ENCODE data around the gene SDHAF3. TPM values are rescaled to one million over a fixed set of nuclear protein-coding genes. Genes with fewer than 3 reads are reported as not detected.
"Not testable (repeated sequence)": the region's sequence is repeated elsewhere in the genome, so short reads cannot be mapped to it uniquely, and the experiment has no call there.

Gene SDHAF3
- polyA plus RNA-seq, 5 donors, result 27.9 to 37.3 (median 34.0) TPM

DNA sequence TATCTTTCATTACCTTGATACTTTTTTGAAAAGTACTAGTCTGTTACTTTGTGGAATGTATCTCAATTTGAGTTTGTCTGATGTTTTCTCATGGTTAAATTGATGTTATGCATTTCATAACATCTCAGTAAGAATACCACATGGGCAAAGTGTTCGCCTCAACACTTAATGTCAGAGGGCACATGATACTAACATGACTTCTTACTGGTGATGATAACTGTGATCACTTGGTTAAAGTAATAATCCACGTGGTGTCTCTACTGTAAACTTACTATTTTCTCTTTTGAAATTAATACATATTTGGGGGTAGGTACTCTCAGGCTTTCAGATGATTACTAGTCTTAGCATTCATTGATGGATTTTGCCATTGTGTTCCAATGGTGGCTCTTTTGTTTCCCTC, 2.2 kb downstream of the SDHAF3 start:
- no peak for DNase-seq

DNA sequence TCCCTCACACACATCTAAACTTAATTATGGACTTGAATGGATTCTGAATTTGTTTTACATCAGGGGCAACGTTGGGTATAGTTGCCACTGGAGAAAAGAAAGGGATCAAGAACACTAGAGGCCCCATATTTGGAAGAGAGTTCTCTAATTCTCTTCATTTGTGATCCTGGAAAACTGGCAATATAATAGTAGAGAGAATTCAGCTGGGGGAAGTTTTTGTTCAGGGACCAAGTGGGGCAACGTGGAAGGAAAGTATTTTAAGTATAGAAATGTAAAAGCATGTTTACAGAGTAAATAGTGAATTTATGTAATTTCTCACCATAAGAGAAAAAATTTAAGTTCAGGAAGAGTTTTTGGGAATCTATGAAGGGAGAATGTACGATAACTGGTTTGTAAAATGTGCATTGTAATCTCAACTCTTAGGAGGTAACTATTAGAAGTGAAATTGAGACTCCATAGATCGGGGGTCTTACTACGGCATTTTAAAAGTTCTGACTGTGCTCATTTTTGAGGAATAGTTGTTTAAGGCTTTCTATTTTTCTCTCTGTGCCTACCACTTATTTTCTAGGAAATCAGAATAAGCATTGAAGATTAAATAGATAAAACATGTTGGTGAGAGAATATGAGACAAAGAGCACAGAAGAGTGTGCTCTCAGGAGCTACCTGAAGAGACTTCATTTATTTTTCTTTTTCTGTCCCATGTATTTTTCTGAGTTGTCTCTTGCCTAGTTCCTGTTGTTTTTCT, 3.4 kb downstream of the SDHAF3 start:
- DNase-seq, result no peak

DNA sequence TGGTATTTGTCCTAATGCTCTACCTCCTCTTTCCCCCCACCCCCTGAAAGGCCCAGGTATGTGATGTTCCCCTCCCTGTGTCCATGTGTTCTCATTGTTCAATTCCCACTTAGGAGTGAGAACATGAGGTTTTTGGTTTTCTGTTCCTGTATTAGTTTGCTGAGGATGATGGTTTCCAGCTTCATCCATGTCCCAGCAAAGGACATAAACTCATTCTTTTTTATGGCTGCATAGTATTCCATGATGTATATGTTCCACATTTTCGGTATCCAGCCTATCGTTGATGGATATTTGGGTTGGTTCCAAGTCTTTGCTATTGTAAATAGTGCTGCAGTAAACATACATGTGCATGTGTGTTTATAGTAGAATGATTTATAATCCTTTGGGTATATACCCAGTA, 5.6 kb downstream of the SDHAF3 start:
- DNase-seq, result not testable (repeated sequence)

DNA sequence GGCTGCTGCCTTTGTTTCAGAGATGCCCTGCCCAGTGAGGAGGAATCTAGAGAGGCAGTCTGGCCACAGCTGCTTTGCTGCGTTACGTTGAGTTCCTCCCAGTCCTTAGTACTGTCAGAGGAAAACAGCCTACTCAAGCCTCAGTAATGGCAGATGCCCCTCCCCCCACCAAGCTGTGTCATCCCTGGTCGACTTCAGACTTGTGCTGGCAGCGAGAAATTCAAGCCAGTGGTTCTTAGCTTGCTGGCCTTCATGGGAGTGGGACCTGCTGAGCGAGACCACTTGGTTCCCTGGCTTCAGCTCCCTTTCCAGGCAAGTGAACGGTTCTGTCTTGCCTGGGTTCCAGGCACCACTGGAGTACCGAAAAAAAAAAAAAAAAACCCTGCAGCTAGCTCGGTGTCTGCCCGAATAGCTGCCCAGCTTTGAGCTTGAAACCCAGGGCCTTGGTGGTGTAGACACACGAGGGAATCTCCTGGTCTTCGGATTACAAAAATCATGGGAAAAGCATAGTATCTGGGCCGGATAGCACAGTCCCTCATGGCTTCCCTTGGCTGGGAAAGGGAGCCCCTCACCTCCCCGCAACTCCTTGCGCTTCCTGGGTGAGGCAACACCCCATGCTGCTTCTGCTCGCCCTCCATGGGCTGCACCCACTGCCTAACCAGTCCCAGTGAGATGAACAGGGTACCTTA, 9.1 kb downstream of the SDHAF3 start:
- no peak for DNase-seq

DNA sequence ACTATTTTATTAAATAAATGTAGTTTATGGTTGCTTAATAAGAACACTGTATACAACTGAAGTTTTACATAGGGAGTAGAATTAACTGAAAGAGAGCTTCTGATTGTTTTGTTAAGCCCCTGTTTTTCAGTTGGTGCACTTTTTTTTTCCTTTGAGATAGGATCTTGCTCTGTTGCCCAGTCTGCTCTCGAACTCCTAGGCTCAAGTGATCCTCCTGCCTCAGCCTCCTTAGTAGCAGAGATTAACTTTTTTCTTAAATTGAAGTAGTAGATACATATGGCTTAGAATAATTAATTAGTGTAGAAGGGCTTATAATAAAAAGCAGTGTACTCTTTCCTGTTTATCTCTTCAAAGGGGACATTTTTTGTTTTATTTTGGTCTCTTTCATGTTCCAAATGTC, 11.2 kb downstream of the SDHAF3 start:
- no peak for DNase-seq

DNA sequence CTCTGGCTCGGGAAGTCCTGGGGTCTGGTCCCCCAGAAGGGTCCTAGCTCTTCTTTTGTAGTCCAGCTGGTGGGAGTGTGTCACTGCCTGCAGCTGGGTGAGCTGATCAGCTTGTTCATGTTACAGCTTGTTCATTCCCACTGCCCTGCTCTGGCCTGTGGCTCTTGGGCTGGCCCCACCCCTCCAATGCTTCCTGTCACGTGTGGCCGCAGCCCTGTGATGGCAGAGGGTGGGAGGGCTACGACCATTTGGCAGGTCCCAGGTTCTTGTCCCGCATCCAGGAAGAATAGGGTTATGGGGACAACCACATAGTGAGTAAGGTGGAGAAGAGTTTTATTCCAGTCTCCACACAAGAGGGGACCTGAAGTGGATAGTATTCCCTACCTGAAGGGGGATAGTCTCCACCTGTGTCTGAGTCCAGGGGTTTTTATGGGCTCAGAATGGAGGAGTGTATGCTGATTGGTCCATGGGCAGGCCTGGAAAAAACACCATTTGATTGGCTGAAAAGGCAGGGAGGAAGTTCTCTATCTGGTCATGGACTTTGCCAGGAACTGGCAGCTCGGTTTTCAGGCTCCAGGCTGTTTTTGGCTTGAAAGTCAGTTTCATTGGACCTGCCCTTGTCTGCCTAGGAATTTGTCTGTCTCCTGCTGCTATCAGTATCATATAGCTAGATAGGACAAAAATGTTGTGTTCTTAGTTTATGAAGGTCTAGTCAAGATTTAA, 13.1 kb downstream of the SDHAF3 start:
- DNase-seq, result no peak

DNA sequence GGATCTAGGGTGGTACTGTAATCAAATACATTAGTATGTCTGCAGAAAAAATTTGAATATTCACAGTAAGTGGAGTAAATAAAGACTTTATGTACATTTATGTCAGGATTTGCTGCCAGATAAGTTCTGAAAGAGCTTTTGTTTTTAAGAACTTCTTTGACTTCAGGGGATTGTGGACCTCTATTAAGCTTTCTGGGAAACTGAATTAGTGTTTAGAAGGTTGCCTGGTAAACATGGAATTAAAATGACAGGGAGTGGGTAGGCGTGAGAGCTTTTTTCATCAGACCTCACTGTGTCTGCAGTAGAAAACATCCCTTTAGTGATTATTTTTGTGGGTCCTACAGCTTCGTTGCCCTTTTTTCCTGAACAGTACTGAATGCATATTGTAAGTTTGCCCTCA, 15.7 kb downstream of the SDHAF3 start:
- no peak for DNase-seq

DNA sequence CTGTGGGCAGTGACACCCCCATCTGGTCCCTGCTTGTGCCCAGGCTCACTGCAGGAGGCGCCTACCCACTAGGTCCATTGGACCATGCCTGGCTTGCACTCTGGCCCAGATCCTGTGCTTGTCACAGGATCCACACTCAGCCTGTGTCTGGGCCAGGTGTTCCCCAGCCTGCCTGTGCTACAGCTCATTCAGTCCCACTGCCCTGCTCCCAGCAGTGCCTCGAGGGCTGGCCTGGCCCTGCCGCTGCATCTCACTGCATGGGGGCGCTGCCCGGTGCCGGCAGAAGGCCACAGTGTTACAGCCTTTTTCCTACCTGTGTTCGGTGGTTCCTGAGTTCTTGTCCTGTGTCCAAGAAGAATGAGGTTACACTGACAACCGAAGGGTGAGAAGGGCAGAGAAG, 21.3 kb downstream of the SDHAF3 start:
- no peak for DNase-seq

DNA sequence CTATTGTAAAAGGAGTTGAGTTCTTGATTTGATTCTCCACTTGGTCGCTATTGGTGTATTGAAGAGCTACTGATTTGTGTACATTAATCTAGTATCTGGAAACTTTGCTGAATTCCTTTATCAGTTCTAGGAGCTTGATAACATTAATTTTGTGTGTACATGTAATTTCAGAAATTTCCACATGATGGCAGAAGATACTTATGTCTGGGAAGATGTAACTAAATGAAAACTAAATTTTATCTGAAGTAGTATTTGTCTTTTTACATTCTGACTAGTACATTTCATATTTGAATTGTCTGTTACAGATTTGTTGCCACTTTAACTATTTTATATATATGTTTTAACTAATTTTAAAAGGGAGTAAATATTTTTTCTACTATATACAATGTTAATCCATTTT, 27.6 kb downstream of the SDHAF3 start:
- peak in 1 of 2 donors; percentile 29 for DNase-seq

DNA sequence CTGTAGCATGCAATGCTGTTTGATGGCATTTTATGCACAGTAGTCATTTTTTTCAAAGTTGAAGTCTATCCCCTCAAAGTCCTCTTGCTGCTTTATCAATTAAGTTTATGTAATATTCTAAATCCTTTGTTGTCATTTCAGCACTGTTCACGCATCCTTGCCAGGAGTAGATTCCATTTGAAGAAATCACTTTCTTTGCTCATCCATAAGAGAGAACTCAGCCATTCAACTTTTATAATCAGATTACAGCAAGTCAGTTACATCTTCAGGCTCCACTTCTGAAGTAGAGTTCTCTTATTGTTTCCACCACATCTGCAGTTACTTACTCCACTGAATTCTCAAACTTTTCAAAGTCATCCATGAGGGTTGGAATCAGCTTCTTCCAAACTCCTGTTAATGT, 32.3 kb downstream of the SDHAF3 start:
- DNase-seq, result no peak

DNA sequence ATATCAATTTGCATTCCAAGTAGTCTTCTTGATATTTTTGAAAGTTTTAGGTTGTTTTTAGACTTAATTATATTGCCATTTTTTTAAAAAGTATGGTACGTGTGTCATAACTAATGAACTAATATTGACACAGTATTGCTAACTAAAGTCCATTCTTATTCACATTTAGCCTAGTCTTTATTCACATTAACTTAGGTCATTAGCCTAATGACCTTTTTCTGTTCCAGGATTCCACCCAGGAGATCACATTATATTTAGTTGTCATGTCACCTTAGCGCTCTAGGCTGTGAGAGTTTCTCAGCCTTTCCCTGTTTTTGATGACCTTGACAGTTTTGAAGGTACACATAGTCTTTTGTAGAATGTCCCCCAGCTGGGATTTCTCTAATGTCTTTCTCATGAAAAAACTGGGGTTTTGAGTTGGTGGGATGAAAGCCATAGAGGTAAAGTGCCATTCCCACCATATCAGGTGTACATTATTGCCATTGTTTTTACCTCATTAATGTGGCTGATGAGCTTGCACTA, 38.5 kb downstream of the SDHAF3 start:
- DNase-seq, result no peak

DNA sequence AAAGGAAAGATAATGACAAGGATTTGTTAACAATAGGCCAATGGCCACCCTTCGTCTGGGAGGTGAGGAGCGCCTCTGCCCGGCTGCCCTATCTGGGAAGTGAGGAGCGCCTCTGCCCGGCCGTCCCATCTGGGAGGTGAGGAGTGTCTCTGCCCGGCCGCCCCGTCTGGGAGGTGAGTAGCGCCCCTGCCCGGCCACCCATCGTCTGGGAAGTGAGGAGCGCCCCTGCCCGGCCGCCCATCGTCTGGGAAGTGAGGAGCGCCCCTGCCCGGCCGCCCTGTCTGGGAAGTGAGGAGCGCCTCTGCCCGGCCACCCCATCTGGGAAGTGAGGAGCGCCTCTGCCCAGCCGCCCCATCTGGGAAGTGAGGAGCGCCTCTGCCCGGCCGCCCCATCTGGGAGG, 42.5 kb downstream of the SDHAF3 start:
- not testable (repeated sequence) for DNase-seq

DNA sequence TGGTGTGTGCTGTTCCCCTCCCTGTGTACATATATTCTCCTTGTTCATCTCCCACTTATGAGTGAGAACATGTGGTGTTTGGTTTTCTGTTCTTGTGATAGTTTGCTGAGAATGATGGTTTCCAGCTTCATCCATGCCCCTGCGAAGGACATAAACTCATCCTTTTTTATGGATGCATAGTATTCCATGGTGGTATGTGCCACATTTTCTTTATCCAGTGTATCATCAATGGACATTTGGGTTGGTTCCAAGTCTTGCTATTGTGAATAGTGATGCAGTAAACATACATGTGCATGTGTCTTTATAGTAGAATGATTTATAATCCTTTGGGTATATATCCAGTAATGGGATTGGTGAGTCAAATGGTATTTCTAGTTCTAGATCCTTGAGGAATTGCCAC, 44.1 kb downstream of the SDHAF3 start:
- DNase-seq, result not testable (repeated sequence)

DNA sequence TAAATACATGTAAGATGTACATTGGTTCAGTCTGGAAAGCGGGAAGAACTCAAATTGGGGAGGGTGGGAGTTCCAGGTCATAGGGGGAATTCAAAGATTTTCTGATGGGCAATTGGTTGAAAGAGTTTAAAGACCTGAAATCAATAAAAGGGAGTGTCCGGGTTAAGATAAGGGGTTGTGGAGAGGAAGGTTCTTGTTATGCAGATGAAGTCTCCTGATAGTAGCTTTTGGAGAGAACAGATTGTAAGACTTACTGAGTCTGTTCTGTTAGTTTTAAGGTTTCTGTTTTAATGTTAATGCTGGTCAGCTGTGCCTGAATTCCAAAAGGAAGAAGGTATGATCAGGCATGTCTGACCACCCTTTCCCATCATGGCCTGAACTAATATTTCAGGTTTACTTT, 48.8 kb downstream of the SDHAF3 start:
- no peak for DNase-seq

DNA sequence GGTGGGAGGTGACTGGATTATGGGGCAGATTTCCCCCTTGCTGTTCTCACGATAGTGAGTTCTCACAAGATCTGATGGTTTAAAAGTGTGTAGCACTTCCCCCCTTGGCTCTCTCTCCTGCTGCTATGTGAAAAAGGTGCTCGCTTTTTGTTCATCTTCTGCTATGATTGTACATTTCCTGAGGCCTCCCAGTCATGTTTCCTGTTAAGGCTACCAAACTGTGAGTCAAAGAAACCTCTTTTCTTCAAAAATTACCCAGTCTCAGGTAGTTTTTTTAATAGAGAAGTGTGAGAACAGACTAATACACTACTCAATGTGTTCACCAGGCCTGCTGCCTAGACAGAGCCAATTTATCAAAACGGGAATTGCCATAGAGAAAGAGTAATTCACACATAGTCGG, 49.7 kb downstream of the SDHAF3 start:
- DNase-seq, result no peak

DNA sequence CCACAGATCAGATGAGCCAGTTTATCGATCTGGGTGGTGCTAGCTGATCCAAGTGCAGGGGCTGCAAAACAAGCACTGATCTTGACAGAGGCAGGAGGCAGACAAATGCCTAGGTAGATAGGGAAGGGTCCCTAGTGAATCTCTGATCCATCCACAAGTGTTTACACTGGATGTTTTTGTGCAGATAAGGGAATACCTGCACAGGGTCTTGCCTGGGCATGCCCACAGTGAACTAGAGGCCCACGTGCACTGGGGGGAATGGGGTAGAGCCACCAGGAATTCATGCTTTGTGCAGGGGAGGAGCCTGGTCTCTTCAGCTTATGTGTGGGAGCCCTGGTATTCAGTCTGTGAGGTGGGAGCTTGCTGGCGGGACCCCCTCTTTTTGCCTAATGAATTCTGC, 50.3 kb downstream of the SDHAF3 start:
- no peak for DNase-seq

DNA sequence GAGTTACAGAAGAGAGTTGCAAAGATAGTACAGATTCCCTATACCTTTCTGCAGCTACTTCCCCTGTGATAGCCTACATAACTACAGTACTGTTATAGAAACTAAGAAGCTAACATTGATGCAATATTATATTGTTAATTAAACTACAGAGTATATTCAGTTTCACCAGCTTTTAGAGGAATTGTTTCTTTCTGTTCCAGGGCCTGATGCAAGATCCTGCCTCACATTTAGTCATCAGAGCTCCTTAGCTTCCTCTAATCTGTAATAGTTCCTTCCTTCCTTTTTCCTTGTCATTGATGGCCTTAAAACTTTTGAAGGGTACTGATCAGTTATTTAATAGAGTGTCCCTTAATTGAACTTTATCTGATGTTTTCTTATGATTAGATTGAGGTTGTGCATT, 56.8 kb downstream of the SDHAF3 start:
- no peak for DNase-seq

DNA sequence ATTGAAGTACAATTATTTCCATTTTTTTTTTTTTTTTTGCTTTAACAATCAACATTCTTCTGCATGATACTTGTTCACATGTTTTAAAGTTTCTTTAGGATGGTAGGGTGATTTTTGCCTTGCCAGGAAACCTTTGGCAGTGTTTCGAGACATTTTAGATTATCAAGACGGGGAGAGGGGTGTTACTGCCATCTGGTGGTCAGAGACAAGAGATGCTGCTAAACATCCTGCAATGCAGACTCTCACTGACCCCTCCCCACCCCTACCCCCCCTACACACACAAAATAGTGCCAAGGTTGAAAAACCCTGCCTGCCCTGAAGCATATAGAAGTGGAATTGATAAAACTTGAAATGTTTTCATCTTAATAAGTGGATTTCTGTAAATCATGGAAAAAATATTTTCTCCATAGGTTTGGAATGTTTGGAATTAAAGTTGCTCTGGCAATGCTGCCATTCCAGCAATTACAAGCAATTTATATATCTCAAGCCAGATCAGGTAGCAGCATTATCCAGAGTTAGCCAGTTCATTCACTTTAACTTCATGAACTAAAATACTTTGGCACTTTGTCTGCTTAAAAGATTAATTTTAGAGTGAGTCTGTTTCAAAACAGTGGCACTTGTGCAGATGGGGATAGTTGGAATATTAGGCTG, 62.1 kb downstream of the SDHAF3 start:
- peak; percentile 35 to 46 for DNase-seq

DNA sequence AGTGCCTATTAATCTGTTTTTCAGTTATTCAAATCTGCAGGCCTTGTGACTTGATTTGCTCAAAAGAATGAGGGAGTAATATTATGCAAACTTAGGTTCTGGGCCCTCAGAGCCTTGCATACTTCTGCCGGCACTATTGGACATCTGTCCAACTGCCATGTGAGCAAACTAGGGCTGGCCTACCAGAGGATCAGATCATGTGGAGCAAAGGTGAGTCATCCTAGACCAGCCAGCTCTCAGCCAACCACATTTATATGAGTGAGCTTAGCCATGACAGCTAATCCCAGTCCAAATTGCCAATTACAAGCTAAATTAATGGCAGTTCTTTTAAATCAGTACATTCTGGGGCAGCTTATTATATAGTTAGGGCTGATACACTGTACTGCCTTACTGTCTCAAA, 69.6 kb downstream of the SDHAF3 start:
- DNase-seq, result no peak

DNA sequence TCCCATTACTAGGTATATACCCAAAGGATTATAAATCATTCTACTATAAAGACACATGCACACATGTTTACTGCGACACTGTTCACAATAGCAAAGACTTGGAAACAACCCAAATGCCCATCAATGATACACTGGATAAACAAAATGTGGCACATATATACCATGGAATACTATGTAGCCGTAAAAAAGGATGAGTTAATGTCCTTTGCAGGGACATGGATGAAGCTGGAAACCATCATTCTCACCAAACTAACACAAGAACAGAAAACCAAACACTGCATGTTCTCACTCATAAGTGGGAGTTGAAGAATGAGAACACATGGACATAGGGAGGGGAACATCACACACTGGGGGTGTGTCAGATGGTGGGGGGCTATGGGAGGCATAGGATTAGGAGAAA, 78.7 kb downstream of the SDHAF3 start:
- DNase-seq, result not testable (repeated sequence)

DNA sequence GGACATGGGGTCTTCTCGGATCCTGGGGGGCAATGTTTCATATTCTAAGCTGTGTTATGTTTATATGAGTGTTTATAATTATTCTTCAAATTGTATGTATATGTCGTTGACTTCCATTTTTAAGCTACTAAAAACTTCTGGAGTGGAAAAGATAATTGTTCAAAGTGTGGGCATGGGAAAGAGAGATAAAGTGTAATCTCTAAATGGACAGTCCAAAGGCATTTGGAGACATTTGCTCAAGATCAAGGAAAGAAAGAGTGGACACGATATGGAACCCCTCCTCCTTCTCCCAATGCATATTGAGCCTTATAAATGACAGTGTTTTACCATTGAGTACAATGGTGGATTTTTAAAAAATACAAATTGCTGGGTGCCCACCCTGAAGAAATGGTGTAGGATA, 81.1 kb downstream of the SDHAF3 start:
- DNase-seq, result no peak

DNA sequence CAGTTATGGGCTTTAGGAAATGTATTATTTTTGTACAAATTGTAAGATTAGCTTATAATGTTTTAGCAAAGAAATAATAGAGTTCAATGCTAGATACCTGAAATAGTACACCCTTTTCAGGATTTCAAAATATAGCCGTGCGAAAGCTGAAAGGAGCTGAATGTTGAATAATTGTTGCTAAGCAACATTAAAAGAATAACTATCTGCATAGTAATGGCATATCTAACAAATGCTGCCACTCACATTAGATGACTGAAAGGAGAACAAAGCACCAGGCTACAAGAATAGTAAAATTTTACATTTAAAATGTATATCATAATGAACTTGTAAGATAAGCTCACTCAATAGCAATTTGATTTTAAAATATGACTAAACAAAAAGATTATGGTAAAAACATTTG, 82.5 kb downstream of the SDHAF3 start:
- DNase-seq, result no peak
